Measurements from ENCODE around the gene ZFP36L1.

The ZFP36L1 gene

DNA sequence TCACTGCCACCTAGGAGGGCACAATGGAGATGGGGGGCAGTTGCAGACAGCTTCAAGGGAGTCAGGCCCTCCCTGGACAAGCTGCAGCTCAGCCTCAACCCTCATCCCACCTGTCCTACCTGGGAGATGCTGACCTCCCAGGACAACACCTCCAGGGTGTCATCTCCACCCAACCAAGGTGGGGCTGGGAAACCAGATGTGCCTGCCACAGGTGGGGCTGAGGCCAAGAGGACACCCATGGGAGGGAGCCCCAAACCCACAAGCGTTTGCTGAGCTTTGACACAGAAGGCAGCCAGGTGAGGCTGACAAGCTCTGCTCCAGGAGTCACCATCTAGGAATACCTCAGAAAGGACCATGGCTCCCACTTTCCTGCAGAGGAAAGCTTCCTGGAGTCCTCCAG is 31.5 kb downstream of the ZFP36L1 start:
- no peak for DNase-seq (ENCODE audit: extremely low spot score)
- TF ChIP-seq, protein P1, sequence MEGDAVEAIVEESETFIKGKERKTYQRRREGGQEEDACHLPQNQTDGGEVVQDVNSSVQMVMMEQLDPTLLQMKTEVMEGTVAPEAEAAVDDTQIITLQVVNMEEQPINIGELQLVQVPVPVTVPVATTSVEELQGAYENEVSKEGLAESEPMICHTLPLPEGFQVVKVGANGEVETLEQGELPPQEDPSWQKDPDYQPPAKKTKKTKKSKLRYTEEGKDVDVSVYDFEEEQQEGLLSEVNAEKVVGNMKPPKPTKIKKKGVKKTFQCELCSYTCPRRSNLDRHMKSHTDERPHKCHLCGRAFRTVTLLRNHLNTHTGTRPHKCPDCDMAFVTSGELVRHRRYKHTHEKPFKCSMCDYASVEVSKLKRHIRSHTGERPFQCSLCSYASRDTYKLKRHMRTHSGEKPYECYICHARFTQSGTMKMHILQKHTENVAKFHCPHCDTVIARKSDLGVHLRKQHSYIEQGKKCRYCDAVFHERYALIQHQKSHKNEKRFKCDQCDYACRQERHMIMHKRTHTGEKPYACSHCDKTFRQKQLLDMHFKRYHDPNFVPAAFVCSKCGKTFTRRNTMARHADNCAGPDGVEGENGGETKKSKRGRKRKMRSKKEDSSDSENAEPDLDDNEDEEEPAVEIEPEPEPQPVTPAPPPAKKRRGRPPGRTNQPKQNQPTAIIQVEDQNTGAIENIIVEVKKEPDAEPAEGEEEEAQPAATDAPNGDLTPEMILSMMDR (IDR thresholded peaks at IDR 0.05; ENCODE audit: control extremely low read depth, extremely low read depth, low read depth, missing control alignments) = no peak
- ChIA-PET CTCF (interaction anchor here (0.7 to 1.1 kb wide), 3 partner anchors 9 to 28 kb away, joined by 3 to 4 read pairs (median 3); no protein-coding TSS in a partner anchor), POLR2A (no interaction called here)

DNA sequence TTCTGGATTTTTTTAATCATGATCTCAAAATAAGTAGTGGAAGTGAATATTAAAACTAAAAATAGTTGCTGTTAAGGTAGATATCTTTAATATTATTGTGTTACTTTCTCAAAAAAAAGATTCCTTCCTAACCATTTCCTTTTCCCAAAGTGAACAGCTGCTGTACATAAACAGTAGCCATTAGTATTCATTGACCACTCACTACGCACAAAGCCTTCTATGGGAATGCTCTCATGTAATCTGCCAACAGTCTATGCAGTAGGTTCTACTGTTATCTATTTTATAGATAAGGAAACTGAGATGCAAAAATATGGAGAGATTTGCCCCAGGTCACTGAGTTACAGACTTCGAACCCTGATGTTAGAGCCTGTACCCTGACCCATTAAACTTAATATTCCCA is 32.1 kb downstream of the ZFP36L1 start:
- POLR2A ChIA-PET = no interaction called here
- TF ChIP-seq, protein P1 (IDR thresholded peaks at IDR 0.05; ENCODE audit: control extremely low read depth, extremely low read depth, low read depth, missing control alignments) = no peak
- CTCF ChIA-PET = interaction anchor here (0.7 to 1.1 kb wide), 2 partner anchors 10 to 12 kb away, joined by 3 to 4 read pairs; no protein-coding TSS in a partner anchor
- no peak for DNase-seq (ENCODE audit: extremely low spot score)

DNA sequence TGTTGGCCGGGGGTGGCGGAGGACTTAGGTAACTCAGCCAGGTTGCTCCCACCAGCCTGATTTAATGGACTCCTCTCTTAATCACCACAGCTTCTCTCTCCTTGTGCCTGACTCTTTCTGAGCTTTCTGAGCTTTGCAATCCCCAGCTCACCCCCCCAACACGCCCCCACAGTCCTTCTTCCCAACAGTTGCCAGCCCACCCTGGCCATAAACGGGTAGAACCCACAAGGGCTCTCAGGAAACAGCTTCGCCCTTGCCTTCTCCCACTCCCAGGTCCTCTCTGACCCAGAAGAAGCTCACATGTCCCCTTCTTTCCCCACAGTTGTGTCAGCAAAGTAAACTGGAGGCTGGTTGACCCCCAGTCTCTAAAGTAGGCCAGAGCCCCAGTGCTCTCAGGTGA is 32.9 kb downstream of the ZFP36L1 start:
- CTCF ChIA-PET = interaction anchor here (0.9 to 1.4 kb wide), 5 partner anchors 9 to 65 kb away, joined by 3 to 4 read pairs (median 3); no protein-coding TSS in a partner anchor
- POLR2A ChIA-PET = no interaction called here
- TF ChIP-seq, protein P1 (IDR thresholded peaks at IDR 0.05; ENCODE audit: control extremely low read depth, extremely low read depth, low read depth, missing control alignments) = no peak
- no peak for DNase-seq (ENCODE audit: extremely low spot score)

DNA sequence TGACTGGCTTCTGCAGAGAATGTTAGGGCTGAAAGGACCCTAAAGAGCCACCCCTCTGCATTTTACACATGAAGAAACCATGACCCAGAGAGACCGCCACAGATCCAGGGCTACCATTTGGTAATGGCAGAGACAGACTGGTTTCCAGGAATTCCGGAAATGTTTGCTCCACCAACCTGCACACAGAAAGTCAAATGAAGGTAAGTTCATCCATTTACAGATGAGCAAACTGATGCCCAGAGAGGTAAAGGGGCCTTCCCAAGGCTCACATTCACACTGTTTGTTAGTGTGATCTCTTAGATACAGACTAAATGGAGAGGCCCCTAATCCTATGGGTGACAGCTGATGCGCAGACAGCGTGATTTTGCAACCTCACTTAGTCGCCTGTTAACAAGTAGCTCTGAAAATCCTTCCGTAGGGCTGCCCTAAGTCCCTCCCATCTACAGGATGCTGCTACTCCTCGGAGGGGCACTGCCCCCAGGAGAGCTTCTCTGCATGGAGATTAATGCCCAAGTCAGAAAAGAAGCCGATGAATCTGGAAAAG is 33.8 kb downstream of the ZFP36L1 start:
- no peak for DNase-seq (ENCODE audit: extremely low spot score)
- ChIA-PET POLR2A (no interaction called here), CTCF (interaction anchor here (1.1 to 3.3 kb wide), 5 partner anchors 9 to 32 kb away, joined by 3 to 11 read pairs (median 4); no protein-coding TSS in a partner anchor)
- TF ChIP-seq, protein P1 (IDR thresholded peaks at IDR 0.05; ENCODE audit: control extremely low read depth, extremely low read depth, low read depth, missing control alignments) = no peak

DNA sequence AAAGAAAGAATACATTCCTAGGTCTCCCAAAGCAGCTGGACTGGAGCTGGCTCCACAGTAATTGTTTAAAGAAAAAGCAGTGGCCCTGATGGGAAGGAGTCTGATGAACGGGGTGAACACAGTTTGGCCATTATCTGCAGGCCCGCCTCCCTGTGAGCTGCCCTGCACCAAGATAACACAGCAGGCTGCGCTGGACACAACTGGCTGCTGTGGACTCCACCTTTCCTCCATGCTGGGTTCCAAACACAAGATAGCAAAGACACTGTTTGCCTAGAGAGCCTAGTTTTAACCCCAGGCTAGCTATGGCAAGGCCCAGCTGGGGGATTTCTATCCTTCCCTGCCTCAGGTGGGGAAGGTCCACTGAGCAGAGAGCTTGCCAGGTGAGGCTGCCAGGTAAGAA is 34.6 kb downstream of the ZFP36L1 start:
- no peak for DNase-seq (ENCODE audit: extremely low spot score)
- ChIA-PET CTCF (interaction anchor here (1.1 to 3.3 kb wide), 3 partner anchors 10 to 31 kb away, joined by 4 to 11 read pairs (median 4); no protein-coding TSS in a partner anchor), POLR2A (no interaction called here)
- TF ChIP-seq, protein P1 (IDR thresholded peaks at IDR 0.05; ENCODE audit: control extremely low read depth, extremely low read depth, low read depth, missing control alignments) = no peak

DNA sequence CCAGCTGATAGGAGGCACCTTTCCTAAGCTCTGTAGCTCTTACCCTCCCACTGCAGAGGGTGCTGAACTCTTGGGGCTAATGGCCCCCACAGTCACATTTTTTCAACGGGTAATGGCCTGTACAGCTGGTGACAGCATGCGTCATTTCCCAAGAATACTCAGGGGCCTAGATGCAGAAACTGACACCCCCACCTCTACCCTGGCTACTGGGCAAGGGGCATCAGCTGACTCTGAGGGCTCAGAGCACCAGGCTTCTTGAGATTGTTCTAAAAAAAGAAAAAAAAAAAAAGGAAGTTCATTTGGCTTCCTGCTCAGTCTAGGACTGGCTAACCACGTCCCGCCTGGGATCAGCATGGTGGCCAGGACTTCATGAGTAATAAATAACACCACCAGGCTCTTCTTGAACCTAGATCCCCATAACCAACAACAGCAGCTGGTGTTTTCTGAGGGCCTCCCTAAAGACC is 35.2 kb downstream of the ZFP36L1 start:
- TF ChIP-seq, protein P1 (IDR thresholded peaks at IDR 0.05; ENCODE audit: control extremely low read depth, extremely low read depth, low read depth, missing control alignments) = no peak
- DNase-seq (ENCODE audit: extremely low spot score) = no peak
- ChIA-PET POLR2A (interaction anchor here (0.6 kb wide), 1 partner anchor 485 kb away, joined by 3 read pairs; no protein-coding TSS in a partner anchor), CTCF (interaction anchor here (0.7 to 3.3 kb wide), 7 partner anchors 11 to 159 kb away, joined by 3 to 11 read pairs (median 4); no protein-coding TSS in a partner anchor)
